CD14-positive monocyte (primary cell): ENCODE results near the gene SLC2A4RG. TPM values are rescaled to one million over a fixed set of nuclear protein-coding genes. Genes with fewer than 3 reads are reported as not detected.

Experiments
- DNase-seq, 3 donors: peaks; one replicate each; pipeline ENCODE4 v3.0.0-alpha.2; 2011 to 2022
- H2AFZ ChIP-seq: 2 replicates; pipeline ENCODE4 v1.6.0; 2012; ENCODE audit warnings: mild to moderate bottlenecking, low read depth, low read length, inconsistent platforms; ENCODE audit not compliant: insufficient read depth, poor library complexity, severe bottlenecking
- H3K27ac ChIP-seq, 2 donors: 1 replicate in 1 of 2; 2 replicates in 1 of 2; pipeline ENCODE4 v1.5.1; 2012 to 2013; ENCODE audit warnings: low read length in 2 of 2, control low read depth in 1 of 2, inconsistent platforms in 1 of 2, low read depth in 1 of 2, mild to moderate bottlenecking in 1 of 2
- H3K27me3 ChIP-seq, 2 donors: one replicate each; pipeline versions ENCODE4 v1.6.0 to v1.6.1; 2011 to 2013; ENCODE audit warnings: low read length in 2 of 2; ENCODE audit not compliant: control insufficient read depth in 2 of 2, insufficient read depth in 2 of 2
- H3K36me3 ChIP-seq, 2 donors: replicated peaks in 1 of 2; 1 replicate in 1 of 2; 2 replicates in 1 of 2; pipeline versions ENCODE4 v1.5.1 to v1.6.1; 2012 to 2013; ENCODE audit warnings: low read length in 2 of 2, control low read depth in 1 of 2, inconsistent platforms in 1 of 2, mild to moderate bottlenecking in 1 of 2; ENCODE audit not compliant: insufficient read depth in 2 of 2, control insufficient read depth in 1 of 2
- H3K4me1 ChIP-seq, 2 donors: 1 replicate in 1 of 2; 2 replicates in 1 of 2; pipeline versions ENCODE4 v1.5.1 to v1.6.1; 2012 to 2013; ENCODE audit warnings: low read length in 2 of 2, control low read depth in 1 of 2, inconsistent platforms in 1 of 2, mild to moderate bottlenecking in 1 of 2, moderate library complexity in 1 of 2; ENCODE audit not compliant: insufficient read depth in 2 of 2, control insufficient read depth in 1 of 2
- H3K4me2 ChIP-seq: replicated peaks from 2 replicates; pipeline ENCODE3; 2012; ENCODE audit warnings: low read length, moderate library complexity, mild to moderate bottlenecking; ENCODE audit not compliant: poor library complexity, severe bottlenecking; ENCODE audit errors: extremely low read depth
- H3K4me3 ChIP-seq, 3 experiments: fragments of 200-600 bp in 1 of 3; sonication (generic) in 1 of 3; replicated peaks in 1 of 3; 1 replicate in 2 of 3; 2 replicates in 1 of 3; pipeline ENCODE4 v1.5.1; 2011 to 2013; ENCODE audit warnings: low read length in 3 of 3, mild to moderate bottlenecking in 3 of 3, control low read depth in 2 of 3, low read depth in 2 of 3, inconsistent platforms in 1 of 3, moderate library complexity in 1 of 3
- H3K79me2 ChIP-seq: 2 replicates; pipeline ENCODE4 v1.6.0; 2012; ENCODE audit warnings: mild to moderate bottlenecking, control low read depth, inconsistent platforms, low read length, moderate library complexity; ENCODE audit not compliant: insufficient read depth
- H3K9ac ChIP-seq: 2 replicates; pipeline ENCODE4 v1.6.0; 2017; ENCODE audit warnings: low read length, mild to moderate bottlenecking; ENCODE audit not compliant: insufficient read depth, poor library complexity, severe bottlenecking
- H3K9me3 ChIP-seq, 2 donors: replicated peaks in 1 of 2; 1 replicate in 1 of 2; 2 replicates in 1 of 2; pipeline versions ENCODE4 v1.5.1 to v1.6.1; 2012 to 2013; ENCODE audit warnings: low read length in 2 of 2, control low read depth in 1 of 2; ENCODE audit not compliant: control insufficient read depth in 1 of 2, insufficient read depth in 1 of 2
- H4K20me1 ChIP-seq: 2 replicates; pipeline ENCODE4 v1.6.0; 2012; ENCODE audit warnings: mild to moderate bottlenecking, low read length, control low read depth, moderate library complexity; ENCODE audit not compliant: insufficient read depth
- H3K27ac Mint-ChIP-seq, 7 donors: one replicate each; pipeline ENCODE4 v1.8.0; 2020; ENCODE audit warnings: mild to moderate bottlenecking in 7 of 7, mixed read lengths in 7 of 7, moderate library complexity in 6 of 7, inconsistent platforms in 2 of 7
- H3K27me3 Mint-ChIP-seq, 3 donors: one replicate each; pipeline ENCODE4 v1.8.0; 2021 to 2022; ENCODE audit warnings: low read depth in 3 of 3, mild to moderate bottlenecking in 3 of 3, mixed read lengths in 3 of 3, moderate library complexity in 3 of 3, inconsistent platforms in 1 of 3
- H3K36me3 Mint-ChIP-seq, 2 donors: one replicate each; pipeline ENCODE4 v1.8.0; 2020; ENCODE audit warnings: mixed read lengths in 2 of 2, inconsistent platforms in 1 of 2, mild to moderate bottlenecking in 1 of 2
- H3K4me1 Mint-ChIP-seq: one replicate; pipeline ENCODE4 v1.8.0; 2020; ENCODE audit warnings: mild to moderate bottlenecking, mixed read lengths
- H3K4me3 Mint-ChIP-seq, 2 donors: one replicate each; pipeline ENCODE4 v1.8.0; 2020; ENCODE audit warnings: mild to moderate bottlenecking in 2 of 2, mixed read lengths in 2 of 2, moderate library complexity in 1 of 2
- H3K9me3 Mint-ChIP-seq, 7 donors: one replicate each; pipeline ENCODE4 v1.8.0; 2020 to 2022; ENCODE audit warnings: mixed read lengths in 7 of 7, mild to moderate bottlenecking in 6 of 7, moderate library complexity in 6 of 7, inconsistent platforms in 2 of 7
- CTCF ChIP-seq: fragments of 200-600 bp; IDR thresholded peaks from one replicate; pipeline ENCODE4 v1.8.0; 2022; ENCODE audit warnings: antibody characterized with exemption, mild to moderate bottlenecking
- WGBS: methylation state at CpG from one replicate; pipeline ENCODE4 v1.1.5; 2013; ENCODE audit warnings: missing lambda C conversion rate; ENCODE audit not compliant: insufficient coverage; 5-methylcytosine and 5-hydroxymethylcytosine counted together
- intact Hi-C, 2 donors: fragments of 100-400 bp; cut with micrococcal nuclease; formaldehyde crosslinking; loops; one replicate each; pipeline versions ENCODE4 v1.15.0 to v1.15.1; 2023
- polyA plus RNA-seq, 3 donors: library from polyadenylated mRNA; depleted of rRNA in 1 of 3; unstranded in 2 of 3; stranded (reverse) in 1 of 3; fragments of 300-500 nt in 2 of 3; fragments of >200 nt in 1 of 3; fragmentation: Illumina TruSeq in 2 of 3; gene quantifications; 1 replicate in 2 of 3; 2 replicates in 1 of 3; pipeline ENCODE4 v1.2.3, GENCODE V29; 2012 to 2021

Gene SLC2A4RG
- polyA plus RNA-seq, 3 donors: 0.46 to 21.0 (median 1.5) TPM

DNA sequence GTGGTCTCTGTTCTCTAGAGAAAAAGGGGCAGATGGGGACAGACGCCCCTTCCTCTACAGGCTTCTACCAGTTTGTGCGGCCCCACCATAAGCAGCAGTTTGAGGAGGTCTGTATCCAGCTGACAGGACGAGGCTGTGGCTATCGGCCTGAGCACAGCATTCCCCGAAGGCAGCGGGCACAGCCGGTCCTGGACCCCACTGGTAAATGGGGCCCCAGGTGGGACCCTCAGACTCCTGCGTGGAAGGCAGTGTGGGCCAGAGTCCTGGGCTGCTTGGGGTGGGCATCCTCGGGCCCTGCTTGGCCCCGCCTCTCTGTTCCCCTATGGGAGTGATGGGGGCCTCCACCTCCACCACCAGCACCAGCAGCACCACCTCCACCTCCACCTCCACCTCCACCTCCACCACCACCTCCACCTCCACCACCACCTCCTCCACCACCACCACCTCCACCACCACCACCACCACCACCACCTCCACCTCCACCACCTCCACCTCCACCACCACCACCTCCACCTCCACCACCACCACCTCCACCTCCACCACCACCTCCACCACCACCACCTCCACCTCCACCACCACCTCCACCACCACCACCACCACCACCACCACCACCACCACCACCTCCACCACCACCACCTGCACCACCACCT, 46.4 kb upstream of the SLC2A4RG start:
- intact Hi-C loops: no loop called here

More for the DNA sequence above, 46.4 kb upstream of the SLC2A4RG start:
- H3K4me3 Mint-ChIP-seq: no peak overlapping the region
- peak overlapping the region in 1 of 7 donors; percentile 61 for H3K27ac Mint-ChIP-seq
- H3K36me3 ChIP-seq: peaks cover 0 to 11% of the 10 kb centered on the region in 2 donors
- H3K27ac ChIP-seq: no peak overlapping the region
- H3K9me3 Mint-ChIP-seq: no peaks in the 10 kb centered on the region
- H3K9me3 ChIP-seq: no peaks in the 10 kb centered on the region
- H3K36me3 Mint-ChIP-seq: peaks cover 5 to 13% of the 10 kb centered on the region in 2 donors
- peaks cover 23% of the 10 kb centered on the region for H4K20me1 ChIP-seq
- peaks cover 3 to 21% (median 3%) of the 10 kb centered on the region in 3 donors for H3K27me3 Mint-ChIP-seq
- no peaks in the 10 kb centered on the region for H3K79me2 ChIP-seq
- H3K27me3 ChIP-seq: peaks cover 0 to 12% of the 10 kb centered on the region in 2 donors
- H3K4me2 ChIP-seq: no peak overlapping the region
- WGBS: 99% methylated on average over 8 of the region's 10 CpGs
- peaks cover 16% of the 10 kb centered on the region for H3K4me1 Mint-ChIP-seq
- no peak overlapping the region for H2AFZ ChIP-seq
- no peak for DNase-seq
- H3K4me3 ChIP-seq: no peak overlapping the region
- H3K9ac ChIP-seq: no peak overlapping the region
- peaks cover 17 to 18% of the 10 kb centered on the region in 2 donors for H3K4me1 ChIP-seq
- TF ChIP-seq CTCF: no peak
